ENCODE data around the gene THNSL1. TPM values are rescaled to one million over a fixed set of nuclear protein-coding genes. Genes with fewer than 3 reads are reported as not detected.

THNSL1 gene
- total RNA-seq, 1 donor from 2014 or later: 3.8 TPM

DNA sequence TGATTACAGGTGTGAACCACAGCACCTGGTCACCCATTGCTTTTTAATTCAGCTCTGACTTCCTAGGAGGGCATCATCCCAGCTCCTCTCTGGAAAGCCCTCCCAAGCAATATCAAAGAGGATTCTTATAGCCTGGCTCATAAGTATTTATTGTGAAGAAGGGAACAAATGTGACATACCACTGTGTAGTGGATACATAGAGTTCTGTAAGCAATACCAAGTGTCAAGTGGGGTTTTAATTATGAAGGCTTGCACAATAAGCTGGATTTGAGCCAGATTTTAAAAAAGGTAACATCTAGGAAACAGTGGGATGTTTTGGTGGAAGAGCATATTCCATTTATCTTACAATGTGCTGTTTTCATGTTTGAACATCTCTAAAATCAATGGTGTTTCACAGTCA is 45.0 kb upstream of the THNSL1 start:
- ChIA-PET CTCF (no interaction called here), POLR2A (no interaction called here)
- no peak for ATAC-seq (ENCODE audit: low read depth)
- TF ChIP-seq, protein P1, sequence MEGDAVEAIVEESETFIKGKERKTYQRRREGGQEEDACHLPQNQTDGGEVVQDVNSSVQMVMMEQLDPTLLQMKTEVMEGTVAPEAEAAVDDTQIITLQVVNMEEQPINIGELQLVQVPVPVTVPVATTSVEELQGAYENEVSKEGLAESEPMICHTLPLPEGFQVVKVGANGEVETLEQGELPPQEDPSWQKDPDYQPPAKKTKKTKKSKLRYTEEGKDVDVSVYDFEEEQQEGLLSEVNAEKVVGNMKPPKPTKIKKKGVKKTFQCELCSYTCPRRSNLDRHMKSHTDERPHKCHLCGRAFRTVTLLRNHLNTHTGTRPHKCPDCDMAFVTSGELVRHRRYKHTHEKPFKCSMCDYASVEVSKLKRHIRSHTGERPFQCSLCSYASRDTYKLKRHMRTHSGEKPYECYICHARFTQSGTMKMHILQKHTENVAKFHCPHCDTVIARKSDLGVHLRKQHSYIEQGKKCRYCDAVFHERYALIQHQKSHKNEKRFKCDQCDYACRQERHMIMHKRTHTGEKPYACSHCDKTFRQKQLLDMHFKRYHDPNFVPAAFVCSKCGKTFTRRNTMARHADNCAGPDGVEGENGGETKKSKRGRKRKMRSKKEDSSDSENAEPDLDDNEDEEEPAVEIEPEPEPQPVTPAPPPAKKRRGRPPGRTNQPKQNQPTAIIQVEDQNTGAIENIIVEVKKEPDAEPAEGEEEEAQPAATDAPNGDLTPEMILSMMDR (IDR thresholded peaks at IDR 0.05): no peak
- H3K4me3 Mint-ChIP-seq: no peak overlapping the region
- no peak overlapping the region for H3K27ac Mint-ChIP-seq
- intact Hi-C loops (cut with micrococcal nuclease): no loop called here
- H3K9me3 Mint-ChIP-seq: no peaks in the 10 kb centered on the region
- H3K27me3 Mint-ChIP-seq: no peaks in the 10 kb centered on the region
- DNase-seq: no peak
- peaks cover 7% of the 10 kb centered on the region for H3K4me1 Mint-ChIP-seq
- H3K36me3 Mint-ChIP-seq (ENCODE audit: low read depth): no peaks in the 10 kb centered on the region

DNA sequence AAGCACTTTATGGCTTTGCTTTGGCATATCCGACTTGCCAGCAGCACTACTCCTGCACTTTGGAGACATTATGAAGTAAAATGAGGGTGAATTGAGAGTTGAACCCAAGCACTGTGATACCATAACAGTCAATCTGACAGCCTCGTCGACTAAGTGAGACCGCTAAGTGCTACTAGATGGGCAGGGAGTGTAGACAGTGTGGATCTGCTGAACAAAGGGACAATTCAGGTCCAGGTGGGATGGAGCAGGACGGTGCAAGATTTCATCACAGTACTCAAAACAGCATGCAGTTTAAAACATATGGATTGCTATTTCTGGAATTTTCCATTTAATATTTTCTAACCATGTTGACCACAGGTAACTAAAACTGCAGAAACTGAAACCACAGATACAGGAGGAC is 43.2 kb upstream of the THNSL1 start:
- no peaks in the 10 kb centered on the region for H3K9me3 Mint-ChIP-seq
- intact Hi-C loops (cut with micrococcal nuclease): no loop called here

DNA sequence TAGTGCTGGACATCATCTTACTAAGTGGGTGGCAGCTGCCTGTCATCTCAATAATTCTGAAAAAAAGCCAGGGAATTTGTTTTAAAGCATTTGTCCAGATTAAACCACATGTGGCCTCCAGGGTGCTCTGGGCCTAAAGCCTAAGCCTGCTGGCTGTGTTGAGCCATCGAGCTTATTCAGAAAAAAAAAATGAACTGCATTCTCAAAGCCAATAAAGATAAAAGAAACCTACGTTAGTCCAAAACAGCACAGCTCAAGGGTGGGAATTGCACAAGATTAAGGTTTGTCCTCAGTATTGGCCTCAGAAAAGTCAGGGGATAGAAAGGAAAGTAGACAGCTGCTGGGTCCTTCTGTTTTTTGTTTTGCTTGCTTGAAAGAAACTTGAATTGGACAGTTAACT is 41.4 kb upstream of the THNSL1 start:
- no peaks in the 10 kb centered on the region for H3K27me3 Mint-ChIP-seq

More for the DNA sequence above, 43.2 kb upstream of the THNSL1 start:
- CTCF ChIA-PET: no interaction called here
- no peak overlapping the region for H3K4me3 Mint-ChIP-seq
- POLR2A ChIA-PET: no interaction called here
- TF ChIP-seq, protein P1 (IDR thresholded peaks at IDR 0.05): no peak
- no peaks in the 10 kb centered on the region for H3K36me3 Mint-ChIP-seq (ENCODE audit: low read depth)
- ATAC-seq (ENCODE audit: low read depth): no peak
- H3K27ac Mint-ChIP-seq: no peak overlapping the region
- no peak for DNase-seq
- H3K4me1 Mint-ChIP-seq: peaks cover 7% of the 10 kb centered on the region
- no peaks in the 10 kb centered on the region for H3K27me3 Mint-ChIP-seq

DNA sequence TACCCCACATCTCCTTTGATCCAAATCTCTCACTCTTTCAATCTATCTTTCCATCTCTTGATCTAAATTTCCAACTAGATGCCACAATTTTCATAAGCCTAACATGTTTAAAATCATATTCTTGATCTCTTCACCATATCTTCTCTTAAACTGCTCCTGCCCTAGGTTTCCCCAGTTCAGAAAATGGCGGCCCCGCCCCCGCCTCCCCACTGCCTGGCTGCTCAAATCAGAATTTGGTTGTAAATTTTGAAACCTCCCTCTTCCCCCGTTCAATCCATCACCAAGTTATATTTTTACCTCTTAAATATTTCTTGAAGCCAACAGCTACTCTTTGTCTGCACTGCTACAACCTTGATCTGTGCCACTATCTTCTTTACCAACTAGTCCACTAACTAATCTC is 36.7 kb upstream of the THNSL1 start:
- no peak for ATAC-seq (ENCODE audit: low read depth)
- H3K27ac Mint-ChIP-seq: no peak overlapping the region
- intact Hi-C loops (cut with micrococcal nuclease): no loop called here
- H3K4me3 Mint-ChIP-seq: no peak overlapping the region
- H3K4me1 Mint-ChIP-seq: no peaks in the 10 kb centered on the region
- POLR2A ChIA-PET: no interaction called here
- TF ChIP-seq, protein P1 (IDR thresholded peaks at IDR 0.05): no peak
- no peaks in the 10 kb centered on the region for H3K27me3 Mint-ChIP-seq
- CTCF ChIA-PET: no interaction called here
- DNase-seq: no peak
- no peaks in the 10 kb centered on the region for H3K36me3 Mint-ChIP-seq (ENCODE audit: low read depth)
- H3K9me3 Mint-ChIP-seq: no peaks in the 10 kb centered on the region

More for the DNA sequence above, 41.4 kb upstream of the THNSL1 start:
- DNase-seq (no peak), ATAC-seq (ENCODE audit: low read depth) (no peak)
- Mint-ChIP-seq H3K4me1 (peaks cover 3% of the 10 kb centered on the region), H3K4me3 (no peak overlapping the region), H3K9me3 (no peaks in the 10 kb centered on the region), H3K27ac (no peak overlapping the region), H3K36me3 (ENCODE audit: low read depth) (no peaks in the 10 kb centered on the region)
- POLR2A ChIA-PET: no interaction called here
- intact Hi-C loops (cut with micrococcal nuclease): no loop called here
- CTCF ChIA-PET: no interaction called here
- TF ChIP-seq, protein P1 (IDR thresholded peaks at IDR 0.05): no peak

DNA sequence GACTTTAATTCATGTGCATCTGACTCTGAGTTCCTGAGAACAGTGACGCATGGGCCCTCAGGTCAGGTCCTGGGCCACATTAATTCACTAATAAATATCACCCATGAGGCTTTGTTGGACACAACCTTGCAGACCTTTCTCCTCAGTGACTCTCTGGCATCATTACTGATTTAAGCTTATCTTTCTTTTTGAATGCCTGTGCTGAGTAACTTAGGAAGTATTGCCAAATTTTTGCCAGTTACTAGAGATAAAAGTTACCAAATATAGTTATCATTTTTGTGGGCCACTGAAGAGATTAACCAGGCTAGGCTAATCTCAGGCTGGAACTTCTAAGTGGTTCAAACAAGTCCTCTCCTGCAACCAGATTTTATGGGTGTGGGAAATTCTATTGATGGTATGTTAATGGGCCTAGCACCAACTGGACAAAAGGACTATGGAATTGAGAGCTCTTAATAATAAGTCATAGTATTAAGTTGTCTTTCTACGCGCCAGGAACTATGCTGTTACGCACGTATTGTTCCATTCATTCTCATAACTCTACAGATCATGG is 35.2 kb upstream of the THNSL1 start:
- Mint-ChIP-seq H3K4me3 (no peak overlapping the region), H3K4me1 (no peaks in the 10 kb centered on the region), H3K36me3 (ENCODE audit: low read depth) (no peaks in the 10 kb centered on the region), H3K9me3 (no peaks in the 10 kb centered on the region), H3K27ac (no peak overlapping the region), H3K27me3 (no peaks in the 10 kb centered on the region)
- ChIA-PET POLR2A (no interaction called here), CTCF (no interaction called here)
- intact Hi-C loops (cut with micrococcal nuclease): no loop called here
- no peak for ATAC-seq (ENCODE audit: low read depth)
- DNase-seq: no peak
- TF ChIP-seq, protein P1 (IDR thresholded peaks at IDR 0.05): no peak
